Inflammatory macrophage treated with lipopolysaccharide for 1 hour (primary cell): ENCODE measurements around the gene GSTA2.
"Not testable (repeated sequence)": the region's sequence is repeated elsewhere in the genome, so short reads cannot be mapped to it uniquely, and the experiment has no call there.

Source experiments
- DNase-seq, 2 donors: peaks; one replicate each; pipeline ENCODE4 v3.0.0-alpha.2; 2020 to 2022

The GSTA2 gene

DNA sequence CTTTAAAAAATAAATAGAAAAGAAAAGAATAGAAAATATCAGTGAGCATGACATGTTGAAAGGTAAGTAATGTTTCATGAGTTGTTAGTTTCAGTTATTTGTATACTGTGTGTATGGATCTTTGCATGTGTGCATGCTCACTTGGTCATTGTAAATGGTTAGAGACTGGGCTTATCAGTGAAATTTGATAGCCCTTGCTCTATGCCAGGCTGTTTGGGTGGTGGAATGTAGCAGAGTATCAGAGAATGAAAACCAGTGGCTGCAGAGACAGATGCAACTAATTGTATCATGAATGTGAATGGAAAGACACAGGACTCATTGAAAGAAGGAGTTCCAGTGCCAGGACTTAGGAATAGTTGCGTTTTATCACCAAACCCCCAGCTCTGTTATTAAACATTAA lies 4.2 kb downstream of the GSTA2 start:
- no peak for DNase-seq

DNA sequence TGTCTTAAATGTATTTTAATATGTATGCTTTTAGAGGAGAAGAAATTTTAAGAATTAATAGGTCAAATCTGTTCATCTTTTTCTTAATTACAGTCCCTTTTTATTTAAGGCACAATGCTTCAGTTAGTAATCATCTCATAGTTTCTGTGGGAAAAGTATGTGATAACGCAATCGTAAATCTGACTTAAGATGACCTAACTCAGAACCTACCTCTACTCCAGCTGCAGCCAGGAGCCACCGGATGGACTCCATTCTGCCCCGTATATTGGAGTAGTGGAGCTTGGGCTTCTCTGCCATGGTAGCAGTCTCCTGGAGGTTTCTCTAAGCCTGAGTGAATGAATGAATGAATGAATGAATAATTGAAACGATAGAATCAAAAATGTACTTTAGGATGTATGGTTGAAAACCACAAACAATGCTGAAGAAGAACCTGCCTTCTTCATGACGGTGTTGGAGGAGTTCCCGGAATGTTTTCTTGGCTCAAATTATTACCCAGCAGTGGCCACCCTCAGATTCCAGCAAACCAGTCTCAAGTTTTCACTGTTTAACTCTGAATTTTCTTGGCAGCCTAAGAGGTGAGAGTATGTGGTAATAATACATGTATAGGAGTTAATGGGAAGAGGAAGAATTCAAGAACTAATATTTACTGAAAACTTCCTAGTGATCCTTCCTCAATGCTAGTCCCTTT lies 5.5 kb downstream of the GSTA2 start:
- DNase-seq: not testable (repeated sequence)

DNA sequence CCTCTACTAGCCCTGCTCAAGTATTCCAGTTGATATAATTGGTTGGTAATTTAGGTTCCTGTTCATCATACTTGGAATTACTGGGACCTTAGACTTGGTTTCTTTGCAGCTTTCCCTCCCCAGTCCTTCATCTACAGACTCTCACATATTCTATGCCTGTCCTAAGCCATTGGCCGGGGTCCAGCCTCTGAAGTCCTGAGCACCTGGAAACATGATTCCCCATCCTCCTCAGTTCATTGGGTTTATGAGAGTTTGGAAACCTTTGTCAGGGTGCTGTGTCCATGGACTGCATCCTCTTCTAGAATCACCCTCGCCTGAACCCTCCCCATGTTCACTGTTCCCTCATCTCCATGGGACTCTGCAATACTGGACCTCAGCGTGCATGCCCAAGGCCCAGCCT lies 8.8 kb downstream of the GSTA2 start:
- no peak for DNase-seq

DNA sequence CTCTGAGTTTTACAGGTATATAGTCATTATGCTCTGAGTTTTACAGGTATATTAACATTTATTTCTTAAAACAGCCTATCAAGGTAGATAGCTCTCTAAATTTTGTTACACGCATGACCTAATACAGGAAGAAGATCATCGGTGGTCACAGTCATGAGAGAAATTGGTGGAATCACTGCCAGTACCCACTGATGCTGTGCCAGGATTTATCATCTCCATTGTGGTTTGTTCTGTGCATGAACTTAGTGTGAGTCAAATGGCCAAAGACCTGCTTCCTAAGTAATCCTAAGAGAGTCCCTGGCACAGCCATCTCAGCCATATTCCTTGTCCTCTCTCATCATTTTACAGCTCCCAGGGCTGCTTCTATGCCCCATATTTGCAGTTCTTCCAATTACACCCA lies 10.1 kb downstream of the GSTA2 start:
- DNase-seq: not testable (repeated sequence)

DNA sequence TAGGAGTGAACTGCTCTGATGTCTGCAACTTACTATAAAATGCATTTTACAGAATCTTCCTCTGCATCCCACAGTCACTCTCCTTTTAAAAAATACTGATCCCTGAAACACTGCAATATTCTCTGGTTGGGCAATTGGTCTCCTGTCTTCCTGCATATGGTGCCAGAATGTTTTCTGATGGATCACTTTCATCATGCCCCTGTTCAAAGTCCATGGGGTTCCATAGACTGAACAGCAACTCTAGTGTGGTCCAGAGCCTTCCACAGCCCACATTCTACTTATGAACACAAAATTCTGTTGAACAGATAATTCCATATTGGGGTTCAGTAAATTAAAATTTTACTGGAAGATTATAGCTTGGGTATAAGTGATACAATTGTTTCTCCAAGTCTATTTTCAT lies 11.0 kb downstream of the GSTA2 start:
- DNase-seq: no peak

DNA sequence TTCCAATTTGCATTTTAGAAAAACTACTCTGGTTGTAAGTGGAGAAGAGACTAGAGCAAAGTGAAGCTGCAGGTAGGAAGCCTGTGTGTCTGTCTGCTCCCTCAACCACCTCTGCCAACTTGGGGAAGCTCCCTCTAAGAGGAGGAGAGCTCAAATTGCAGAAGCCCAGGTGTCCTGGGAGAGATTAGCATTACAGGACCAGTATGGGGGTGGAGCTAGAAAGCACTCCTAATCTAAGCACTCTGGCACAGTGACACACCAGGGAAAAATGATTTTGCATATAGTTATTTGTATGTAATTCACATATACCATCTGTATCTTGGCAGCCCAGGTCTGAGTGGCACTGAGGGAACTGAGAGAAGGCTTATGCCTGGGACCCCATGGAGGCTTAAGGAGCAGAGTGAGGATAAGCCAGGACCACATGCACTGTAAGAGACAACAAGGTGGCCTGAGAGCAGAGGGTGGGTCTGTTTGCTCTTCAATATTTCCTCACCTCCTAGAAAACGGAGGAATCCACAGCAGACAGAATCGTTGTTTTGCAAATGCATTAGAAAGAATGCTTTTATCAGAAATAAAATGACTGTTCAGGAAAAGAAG lies 13.6 kb downstream of the GSTA2 start:
- no peak for DNase-seq

DNA sequence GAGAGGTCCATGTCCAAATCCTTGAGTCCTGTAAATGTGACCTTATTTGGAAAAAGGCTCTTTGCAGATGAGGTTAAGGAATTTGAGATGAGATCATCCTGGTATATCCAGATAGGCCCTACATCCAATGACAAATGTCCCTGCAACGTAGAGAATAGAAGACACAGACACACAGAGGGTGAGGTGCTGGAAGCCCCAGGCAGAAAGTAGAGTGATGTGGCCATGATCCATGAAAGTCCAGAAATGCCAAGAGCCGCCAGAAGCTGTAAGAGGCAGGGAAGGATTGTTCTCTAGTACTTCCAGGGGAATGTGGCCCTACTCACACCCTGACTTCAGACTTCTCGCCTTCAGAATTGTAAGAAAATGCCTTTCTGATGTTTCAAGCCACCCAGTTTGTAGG lies 16.0 kb downstream of the GSTA2 start:
- not testable (repeated sequence) for DNase-seq

DNA sequence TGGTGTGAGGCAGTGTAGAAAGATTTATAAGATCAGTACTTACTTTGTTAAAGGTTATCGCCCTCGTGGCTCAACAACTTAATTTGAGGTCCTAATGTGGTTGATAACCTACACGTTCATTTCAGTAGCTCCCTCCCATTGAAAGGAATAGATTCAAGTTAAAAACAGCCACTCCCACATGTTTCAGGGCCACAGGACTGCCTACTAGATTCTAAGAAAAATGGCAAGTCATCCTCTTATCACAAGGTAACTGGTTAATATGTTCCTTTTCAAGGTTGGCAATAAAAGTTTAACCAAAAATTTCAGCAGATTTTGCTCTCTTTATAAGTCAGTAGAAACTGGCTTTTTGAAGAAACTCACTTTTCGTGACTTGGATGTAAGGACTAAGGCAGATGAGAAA lies 17.1 kb downstream of the GSTA2 start:
- no peak for DNase-seq

DNA sequence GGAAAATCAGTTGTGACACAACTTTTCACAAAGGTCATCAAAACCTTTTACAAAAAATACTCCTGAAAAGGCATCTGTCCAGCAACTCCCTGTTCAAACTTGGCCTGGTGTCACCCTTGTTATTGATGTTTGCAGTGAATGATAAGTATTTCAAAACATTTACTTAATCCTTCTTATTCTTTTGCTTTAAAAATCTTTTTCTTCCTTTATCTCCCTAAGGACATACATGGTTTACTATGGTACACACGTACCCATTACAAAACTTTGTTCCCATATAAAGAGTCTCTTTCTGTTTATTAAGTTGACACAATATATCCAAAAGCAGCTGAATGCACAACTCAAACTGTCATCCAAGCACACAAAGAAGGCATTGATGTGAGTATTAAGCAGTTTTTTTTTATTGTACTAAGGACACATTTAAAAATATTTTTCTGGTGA lies 17.5 kb downstream of the GSTA2 start:
- DNase-seq: no peak

DNA sequence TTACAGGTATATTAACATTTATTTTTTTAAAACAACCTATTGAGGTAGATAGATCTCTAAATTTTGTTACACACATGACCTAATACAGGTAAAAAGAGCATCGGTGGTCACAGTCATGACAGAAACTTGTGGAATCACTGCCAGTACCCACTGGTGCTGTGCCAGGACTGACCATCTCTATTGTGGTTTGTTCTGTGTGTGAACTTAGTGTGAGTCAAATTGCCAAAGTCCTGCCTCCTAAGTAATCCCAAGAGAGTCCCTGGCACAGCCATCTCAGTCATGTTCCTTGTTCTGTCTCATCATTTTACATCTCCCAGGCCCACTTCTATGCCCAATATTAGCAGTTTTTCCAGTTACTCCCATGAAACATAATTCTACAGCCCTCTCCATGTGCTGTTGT lies 21.4 kb downstream of the GSTA2 start:
- DNase-seq: no peak

DNA sequence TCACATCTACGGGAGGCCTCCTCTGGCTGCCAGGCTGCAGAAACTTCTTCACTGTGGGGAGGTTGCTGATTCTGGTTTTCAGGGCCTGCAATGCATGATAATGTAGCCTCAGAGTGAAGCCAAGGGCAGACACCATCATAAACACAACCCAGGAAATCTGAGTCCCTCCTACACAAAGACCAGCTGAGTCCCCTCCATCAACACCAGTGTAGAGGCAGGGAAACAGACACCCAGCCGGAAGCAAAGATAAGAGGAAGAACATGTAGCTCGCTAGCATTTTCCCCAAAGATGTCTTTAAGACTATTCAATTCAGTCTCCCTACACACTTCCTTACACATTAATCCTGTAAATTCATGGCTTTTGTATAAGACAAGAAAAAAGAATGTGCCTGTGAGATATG lies 23.6 kb downstream of the GSTA2 start:
- DNase-seq: no peak

DNA sequence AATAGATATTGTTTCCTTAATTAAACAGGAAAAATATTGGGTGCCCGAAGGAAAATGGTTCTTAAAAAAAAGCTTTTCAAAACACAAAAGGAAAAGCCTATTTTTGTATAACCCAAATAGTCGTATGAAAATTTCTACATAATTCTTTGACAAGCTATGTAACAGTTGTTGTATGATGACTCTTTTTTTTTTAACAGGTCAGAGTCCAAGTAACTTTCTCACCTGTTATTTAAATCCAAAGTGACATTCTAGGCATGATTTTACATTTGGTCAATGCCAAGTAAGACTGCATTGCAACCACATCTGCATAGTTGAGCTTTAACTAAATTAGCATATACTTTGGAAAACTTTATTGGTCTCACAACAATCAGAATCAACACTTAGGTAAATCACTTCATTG lies 24.1 kb downstream of the GSTA2 start:
- DNase-seq: no peak

DNA sequence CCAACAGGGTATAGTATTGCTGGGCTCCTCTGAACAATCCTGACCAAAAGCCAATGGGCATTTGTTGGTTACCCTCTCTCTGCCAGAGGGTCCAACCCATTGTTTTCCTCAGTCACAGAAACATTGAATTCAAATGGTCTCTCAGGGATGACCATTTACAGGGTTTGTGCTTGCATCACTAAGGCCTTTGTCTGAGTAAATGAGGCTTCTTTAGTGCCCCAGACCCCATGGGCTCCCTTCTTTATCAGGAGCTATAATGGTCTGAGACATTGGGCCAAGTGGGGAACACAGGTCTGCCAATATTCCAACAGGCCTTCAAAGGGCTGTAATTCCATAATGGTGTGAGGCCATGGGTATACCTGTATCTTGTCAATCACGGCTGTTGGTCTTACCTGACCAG lies 27.1 kb downstream of the GSTA2 start:
- DNase-seq: no peak

DNA sequence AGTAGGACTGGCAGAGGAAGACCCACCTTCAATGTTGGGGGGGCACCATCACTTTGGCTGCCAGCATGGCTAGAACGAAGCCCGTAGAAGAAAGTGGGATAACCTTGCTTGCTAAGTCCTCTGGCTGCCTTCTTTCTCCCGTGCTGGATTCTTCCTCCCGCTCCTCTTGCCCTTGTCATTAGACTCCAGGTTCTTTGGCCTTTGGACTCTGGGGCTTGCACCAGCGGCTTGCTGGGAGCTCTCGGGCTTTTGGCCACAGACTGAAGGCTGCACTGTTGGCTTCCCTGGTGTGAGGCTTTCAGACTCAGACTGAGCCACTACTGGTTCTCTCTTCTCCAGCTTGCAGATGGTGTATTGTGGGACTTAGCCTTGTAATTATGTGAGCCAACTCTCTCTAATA lies 28.2 kb downstream of the GSTA2 start:
- no peak for DNase-seq

DNA sequence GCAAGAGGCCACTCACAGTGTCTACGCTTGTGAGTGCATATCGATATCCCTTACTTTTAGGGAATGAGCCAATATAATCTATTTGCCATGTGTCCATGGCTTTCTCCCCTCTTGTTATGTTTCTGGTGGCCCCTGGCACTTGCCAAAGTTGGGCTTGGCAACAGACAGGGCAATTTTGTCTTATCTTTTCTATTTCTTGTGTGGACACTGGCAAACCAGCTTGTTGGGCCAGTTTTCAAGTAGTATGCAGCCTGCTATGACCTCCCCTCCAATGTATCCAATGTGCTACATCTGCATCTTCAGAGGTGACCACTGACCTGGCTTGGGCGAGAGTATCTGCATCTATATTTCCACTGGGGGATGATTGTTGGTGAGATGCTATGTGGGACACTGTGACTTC lies 29.2 kb downstream of the GSTA2 start:
- no peak for DNase-seq

DNA sequence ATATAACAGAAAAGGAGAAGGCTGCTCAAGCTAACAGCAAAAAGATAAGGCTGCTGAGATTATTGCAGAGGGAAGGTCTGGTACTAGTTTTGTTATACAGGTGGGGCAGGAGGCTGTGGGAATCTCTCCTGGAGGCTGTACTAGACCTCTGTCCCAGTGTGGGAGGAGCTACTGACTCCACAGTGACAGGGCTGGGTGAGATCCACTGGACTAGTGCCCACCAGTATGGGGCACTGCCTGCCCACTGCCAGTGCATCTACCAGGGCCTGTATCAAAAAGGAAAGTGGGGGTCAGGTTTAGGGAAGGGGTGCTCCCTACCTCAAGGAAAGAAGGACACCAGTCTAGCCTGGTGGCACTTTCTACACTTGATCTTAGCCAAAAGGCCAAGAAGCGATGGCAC lies 30.1 kb downstream of the GSTA2 start:
- DNase-seq: no peak

DNA sequence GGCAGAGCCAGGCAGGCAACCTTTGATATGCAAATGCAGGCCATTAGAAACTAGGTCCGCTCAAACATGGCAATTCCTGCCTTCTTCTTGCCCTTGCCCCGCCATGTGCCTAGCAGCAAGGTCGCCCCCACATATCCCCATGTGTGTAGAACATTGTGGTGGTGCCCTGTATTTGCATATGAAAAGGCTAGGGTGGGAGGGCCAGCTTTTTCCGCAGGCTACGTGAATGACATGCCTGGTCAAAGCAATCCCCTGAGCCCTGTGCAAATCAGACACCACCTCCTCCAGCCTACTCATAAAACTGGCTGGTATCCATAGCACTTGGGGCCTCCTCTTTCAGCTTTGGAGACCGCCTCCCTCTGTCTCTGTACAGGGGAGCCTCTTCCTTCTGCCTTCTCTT lies 31.6 kb downstream of the GSTA2 start:
- DNase-seq: no peak

DNA sequence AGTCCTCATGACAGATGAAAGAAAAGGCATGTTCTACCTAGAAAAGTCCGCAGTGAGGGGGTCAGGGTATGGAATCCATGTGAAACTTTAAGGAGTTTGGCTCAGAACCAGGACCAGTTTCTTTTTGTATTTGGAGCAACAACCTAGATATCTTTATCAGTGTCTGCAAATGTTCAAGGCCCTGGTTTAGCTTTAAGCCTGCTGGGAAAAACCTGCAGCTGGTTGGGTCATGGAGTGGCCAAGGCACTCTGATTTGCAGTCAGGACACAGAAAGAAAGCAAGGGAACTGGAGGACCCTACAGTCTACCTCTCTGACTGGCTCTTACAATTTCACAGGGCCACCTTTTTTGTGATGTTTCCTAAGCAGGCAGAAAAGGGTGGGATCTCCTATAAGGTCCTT lies 33.7 kb downstream of the GSTA2 start:
- no peak for DNase-seq

DNA sequence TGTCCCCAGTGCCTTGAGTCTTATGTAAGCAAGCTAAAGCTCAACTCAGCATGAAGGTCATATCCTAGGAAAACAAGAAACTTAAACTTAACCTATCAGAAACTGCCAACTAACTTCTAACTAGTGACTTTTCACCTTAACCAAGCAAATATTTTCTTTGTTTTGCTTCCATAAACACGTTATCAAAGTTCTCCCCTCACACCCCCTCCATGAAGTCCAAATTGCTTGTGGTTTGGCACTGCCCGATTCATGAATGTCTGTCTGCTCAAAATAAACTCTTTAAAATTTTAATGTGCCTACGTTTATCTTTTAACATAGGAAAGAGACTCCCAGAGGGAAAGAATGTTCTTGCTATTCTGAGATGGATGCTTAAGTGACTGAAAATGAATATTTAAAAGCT lies 34.9 kb downstream of the GSTA2 start:
- no peak for DNase-seq

DNA sequence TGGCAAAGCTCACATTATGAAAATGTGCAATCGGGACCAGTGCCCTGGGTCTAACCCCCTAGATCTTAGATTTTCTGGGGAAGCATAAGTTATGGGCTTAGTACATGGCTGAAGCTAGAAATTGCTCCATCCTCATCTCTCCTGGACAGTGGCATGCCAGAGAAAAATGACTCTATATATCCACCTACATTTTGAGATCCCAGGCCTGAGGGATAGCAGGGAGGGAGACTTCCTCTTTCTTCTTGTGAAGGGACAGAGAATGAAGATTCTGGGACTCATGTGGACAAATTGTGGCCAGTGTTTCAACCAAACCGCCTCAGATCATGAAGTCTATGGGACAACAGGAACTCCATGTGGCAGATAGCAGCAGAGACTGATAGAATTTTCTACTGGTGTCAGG lies 35.4 kb downstream of the GSTA2 start:
- DNase-seq: no peak

DNA sequence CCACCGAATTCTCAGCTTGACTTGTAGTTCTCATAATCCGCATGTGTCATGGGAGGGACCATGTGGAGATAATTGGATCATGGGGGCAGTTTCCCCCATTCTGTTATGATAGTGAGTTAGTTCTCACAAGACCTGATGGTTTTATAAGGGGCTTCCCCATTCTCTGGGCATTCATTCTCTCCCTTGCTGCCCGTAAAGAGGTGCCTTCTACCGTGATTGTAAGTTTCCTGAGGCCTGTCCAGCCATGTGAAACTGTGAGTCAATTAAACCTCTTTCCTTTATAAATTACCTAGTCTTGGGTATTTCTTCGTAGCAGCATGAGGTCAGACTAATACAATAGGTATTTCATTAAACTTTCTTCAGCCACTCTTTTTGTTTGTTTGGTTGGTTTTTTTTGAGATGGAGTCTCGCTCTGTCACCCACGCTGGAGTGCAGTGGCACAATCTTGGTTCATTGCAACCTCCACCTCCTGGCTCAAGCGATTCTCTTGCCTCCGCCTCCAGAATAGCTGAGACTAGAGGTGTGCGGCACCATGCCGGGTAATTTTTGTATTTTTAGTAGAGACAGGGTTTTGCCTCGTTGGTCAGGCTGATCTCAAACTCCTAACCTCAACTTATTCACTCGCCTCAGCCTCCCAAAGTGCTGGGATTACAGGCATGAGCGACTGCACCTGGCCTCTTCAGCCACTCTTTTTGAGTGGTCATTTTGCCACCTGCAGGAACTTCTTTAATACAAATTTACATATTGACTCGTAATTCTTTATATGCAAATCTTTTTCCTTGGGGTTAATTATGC lies 36.3 kb downstream of the GSTA2 start:
- DNase-seq: no peak

DNA sequence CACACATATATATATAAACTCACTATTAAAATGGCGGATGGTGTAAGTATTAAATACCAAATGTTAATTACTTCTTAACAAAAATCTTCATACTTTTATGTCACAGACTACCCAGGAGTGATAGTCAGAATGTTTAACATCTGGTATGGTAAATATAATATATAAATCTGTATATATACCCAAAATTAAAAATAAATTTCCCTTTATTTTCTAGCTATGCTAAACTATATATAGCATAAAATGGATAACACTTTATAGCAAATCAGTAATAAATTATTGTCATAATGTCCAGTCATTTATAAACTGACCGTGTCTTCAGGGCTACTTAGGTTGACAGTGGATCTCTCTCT lies 37.1 kb downstream of the GSTA2 start:
- no peak for DNase-seq

DNA sequence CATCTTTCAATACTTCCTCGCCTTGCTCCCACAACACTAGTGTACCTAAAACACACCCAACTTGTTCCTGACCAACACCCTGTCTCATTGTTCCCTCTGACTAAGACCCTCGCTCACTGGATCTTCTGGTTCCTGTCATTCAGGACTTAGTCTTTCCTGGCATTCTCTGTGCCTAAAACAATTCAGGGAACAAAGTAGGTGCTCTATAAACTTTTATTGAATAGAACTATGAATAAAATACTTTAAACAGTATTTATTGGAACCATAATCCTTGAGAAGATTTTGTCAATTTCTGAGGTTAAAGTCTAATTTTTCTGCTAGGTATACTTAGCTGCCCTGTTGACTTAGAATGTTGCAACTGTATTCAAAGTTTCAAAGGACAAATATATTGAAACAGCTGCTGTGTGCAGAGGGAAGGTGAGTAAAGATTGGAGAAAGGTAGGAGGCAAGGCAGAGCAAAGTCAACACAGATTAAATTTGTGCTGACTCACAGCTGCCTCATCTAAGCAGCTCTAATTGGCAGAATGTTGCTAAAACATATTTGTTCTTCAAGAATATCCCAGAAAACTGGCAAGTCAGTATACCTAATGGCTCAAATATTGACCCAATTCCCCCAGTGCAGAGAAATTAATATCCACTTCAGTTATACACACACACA lies 37.6 kb downstream of the GSTA2 start:
- DNase-seq: no peak

DNA sequence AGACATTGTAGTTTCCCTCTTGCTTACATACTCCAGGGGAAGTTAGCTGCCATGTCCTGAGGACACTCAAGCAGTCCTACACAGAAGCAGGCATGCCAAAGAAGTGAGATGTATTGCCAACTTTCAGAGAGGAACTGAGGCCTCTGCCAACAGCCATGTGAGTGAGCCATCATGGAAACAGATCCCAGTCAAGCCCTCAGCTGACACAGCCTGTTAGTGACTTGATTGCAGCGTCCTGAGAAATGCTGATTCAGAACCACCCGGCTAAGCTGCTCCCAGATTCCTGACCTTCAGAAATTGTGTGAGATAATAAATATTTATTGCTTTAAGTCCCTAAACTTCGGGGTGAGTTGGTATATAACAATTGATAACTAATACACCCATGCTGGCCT lies 38.1 kb downstream of the GSTA2 start:
- peak; percentile 11 to 67 for DNase-seq
